Hepatocyte (in vitro differentiated cells): ENCODE results near the gene USP33.

Experiments used
- CTCF ChIP-seq: fragments of 200-600 bp; sonication (generic); IDR thresholded peaks from 2 replicates; pipeline ENCODE4 v1.5.1; 2016; ENCODE audit warnings: antibody characterized with exemption, mild to moderate bottlenecking; ENCODE audit not compliant: poor library complexity
- EZH2 ChIP-seq: fragments of 200-600 bp; sonication (generic); IDR thresholded peaks from 2 replicates; pipeline ENCODE4 v1.6.1; 2016; ENCODE audit warnings: antibody characterized with exemption, mild to moderate bottlenecking, borderline replicate concordance
- EZH2phosphoT487 ChIP-seq: fragments of 200-600 bp; sonication (generic); IDR thresholded peaks from one replicate; pipeline ENCODE4 v1.6.1; 2018; ENCODE audit warnings: antibody characterized with exemption, mild to moderate bottlenecking, low read depth, moderate library complexity; ENCODE audit not compliant: unreplicated experiment, severe bottlenecking

- TF ChIP-seq CTCF: no peak
- no peak for TF ChIP-seq EZH2
- TF ChIP-seq EZH2phosphoT487: no peak
These were observed 98.0 kb downstream of the USP33 start for GRCh38 chr1:77661696-77662095.
